Measurements from ENCODE around the gene LHFPL3.
"Not testable (repeated sequence)": the region's sequence is repeated elsewhere in the genome, so short reads cannot be mapped to it uniquely, and the experiment has no call there.

LHFPL3 gene

GRCh38 chr7:104906556-104906955, 578.2 kb downstream of the LHFPL3 start:
- no peak for DNase-seq

DNA sequence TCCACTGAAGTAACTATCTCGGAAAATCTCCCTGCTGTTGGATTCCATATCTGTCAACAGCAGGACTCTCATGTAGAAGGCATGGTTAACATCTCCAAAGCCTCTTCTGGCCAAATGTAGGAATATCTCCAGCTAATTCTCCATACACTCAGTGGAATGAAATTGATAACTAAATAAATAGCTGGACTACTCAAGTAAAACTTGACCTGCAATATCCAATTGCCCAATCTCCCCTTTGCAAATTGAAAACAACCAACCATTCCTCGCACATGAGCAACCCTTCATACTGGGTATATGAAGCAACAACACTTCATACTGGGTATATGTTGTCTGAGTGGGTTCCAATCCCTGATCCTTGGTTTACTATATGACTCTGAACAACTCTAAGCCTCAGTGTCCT, 580.2 kb downstream of the LHFPL3 start:
- no peak for DNase-seq

DNA sequence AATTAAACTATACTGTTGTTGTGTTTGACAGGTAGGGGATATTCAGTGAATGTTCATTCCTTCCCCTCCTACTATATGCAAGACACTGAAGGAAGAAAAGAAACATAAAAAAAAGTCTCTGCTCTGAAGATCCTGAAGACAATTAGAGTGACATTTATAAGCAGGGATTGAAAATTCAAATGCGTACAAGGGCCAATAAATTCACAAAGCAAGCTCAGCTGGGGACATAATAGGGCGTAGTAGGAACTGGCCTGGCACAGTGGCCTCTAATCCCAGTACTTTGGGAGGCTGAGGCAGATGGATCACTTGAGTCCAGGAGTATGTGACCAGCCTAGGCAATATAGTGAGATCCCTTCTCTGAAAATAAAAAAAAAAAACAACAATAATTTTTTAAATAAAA, 580.7 kb downstream of the LHFPL3 start:
- DNase-seq: no peak

DNA sequence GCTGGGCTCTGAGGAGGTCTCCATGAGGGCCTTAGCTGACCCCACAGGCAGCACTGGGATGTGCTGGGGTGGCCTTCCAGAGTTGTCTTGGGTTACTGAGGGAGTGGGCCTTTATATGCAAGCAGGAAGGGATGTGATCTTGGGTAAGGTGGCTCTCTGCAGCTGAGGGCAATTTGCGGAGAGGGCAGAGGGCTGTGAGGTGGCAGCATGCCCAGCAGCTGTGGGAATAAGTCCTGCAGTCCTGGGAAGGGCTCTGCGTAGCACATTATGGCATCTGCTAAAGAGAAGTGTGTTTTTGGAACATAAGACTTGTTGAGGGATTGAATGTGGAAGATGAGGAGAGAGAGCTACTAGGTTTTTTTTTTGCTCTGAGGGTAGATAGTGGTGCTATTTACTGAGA, 586.0 kb downstream of the LHFPL3 start:
- no peak for DNase-seq

DNA sequence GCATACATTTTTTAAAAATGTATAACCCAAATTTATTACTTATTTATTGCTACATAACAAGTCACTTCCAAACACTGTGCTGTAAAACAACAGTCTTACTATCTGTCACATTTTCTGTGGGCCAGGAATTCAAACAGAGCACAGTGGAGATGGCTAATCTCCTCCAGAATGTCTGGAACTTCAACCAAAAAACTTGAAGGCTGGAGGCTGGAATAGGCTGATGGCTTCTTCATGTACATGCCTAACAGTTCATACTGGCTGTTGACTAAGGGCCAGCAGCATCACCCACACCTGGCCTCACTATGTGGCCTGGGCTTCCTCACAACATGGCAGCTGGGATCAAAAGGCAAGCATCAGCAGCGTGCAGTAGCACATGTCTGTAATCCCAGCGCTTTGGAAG, 593.2 kb downstream of the LHFPL3 start:
- DNase-seq: no peak

DNA sequence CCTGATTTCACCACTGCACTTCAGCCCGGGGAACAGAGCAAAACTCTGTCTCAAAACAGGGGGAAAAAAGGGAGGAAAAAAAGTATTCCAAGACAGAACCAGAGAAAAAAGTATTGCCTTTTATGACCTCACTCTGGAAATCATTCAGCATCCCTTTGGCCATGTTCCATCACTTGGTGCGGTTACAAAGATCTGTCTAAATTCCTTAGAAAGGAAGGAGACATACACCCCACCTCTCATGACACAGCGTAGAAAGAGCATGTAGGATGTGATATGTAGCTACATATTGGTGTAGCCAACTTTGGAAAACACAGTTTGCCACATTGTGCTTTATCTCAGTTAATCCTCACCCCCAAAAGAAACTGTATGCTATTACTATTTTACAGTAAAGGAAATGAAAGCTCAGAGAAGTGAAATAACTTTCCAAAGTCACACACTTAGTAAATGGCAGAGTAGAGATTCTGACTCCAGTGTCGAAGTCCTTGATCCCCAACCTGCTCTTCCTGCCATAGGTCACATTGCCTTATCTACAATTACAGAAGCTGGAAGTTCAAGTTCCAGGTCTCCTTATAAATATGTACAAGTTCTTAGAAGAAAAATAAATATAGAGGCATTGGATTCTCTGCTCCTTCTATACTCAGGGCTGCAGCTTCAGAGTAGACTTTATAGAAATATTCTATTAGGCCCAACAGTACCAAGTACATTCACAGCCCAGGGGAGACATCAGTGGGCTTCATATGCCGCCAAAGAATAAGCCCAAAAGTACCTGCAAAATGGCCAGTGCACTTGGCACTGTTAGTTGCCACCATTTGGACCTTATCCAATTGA, 594.0 kb downstream of the LHFPL3 start:
- no peak for DNase-seq

- DNase-seq: peak; percentile 87
These were observed 594.6 kb downstream of the LHFPL3 start for GRCh38 chr7:104923010-104923421.

DNA sequence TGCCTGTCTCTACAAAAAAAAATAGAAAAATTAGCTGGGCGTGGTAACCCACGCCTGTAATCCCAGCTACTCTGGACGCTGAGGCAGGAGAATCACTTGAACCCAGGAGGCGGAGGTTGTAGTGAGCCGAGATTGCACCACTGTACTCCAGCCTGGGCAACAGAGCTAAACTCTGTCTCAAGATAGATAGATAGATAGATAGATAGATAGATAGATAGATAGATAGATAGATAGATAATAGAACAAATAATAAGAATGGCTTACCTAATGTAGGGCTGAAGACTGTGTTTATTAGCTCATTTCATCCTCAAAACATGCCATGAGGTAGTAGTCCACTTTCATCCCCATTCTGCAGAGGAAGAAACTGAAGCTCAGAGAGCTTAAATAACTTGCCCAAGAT, 597.8 kb downstream of the LHFPL3 start:
- not testable (repeated sequence) for DNase-seq

DNA sequence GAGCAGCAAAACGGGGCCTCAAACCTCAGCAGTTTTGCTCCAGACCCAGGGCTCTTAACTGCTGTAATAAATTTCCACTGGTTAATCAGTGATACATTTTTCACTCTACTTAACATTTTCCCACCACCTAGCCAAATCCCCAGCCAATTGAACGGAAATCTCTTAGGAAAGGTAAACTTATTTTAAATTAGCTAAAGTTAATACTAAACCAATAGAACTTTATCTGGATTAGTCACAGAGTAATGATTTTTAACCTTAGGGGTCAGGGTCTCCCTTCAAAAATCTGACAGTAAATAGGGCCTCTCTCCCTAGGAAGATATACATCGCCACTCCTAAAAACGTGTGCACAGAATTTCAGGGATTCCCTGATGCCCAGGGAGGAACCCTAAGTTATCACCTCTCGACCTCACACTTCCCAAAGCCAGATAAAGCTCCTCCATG, 598.2 kb downstream of the LHFPL3 start:
- no peak for DNase-seq

- peak; percentile 89 for DNase-seq
These were observed 598.7 kb downstream of the LHFPL3 start for GRCh38 chr7:104927055-104927454.

GRCh38 chr7:104928721-104929400, 600.5 kb downstream of the LHFPL3 start:
- no peak for DNase-seq

DNA sequence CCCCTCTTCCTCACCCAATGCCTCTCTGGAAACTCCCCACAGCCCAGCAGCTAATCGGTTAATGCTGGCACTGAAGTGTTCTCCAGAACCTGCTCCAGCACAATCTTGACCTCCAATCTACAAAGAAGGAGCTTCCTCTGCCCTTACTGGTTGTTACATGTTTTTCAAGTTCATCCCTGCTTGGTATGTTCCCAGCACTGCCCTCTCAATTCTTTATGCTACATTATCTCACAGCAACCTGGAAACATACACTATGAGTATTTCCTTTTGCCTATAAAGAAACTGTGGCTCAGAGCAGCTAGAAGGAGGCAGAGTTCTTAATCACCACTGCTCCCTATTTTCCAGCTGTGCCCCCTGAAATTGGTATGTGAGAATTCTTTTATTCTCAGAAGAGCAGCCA, 601.5 kb downstream of the LHFPL3 start:
- DNase-seq: no peak

DNA sequence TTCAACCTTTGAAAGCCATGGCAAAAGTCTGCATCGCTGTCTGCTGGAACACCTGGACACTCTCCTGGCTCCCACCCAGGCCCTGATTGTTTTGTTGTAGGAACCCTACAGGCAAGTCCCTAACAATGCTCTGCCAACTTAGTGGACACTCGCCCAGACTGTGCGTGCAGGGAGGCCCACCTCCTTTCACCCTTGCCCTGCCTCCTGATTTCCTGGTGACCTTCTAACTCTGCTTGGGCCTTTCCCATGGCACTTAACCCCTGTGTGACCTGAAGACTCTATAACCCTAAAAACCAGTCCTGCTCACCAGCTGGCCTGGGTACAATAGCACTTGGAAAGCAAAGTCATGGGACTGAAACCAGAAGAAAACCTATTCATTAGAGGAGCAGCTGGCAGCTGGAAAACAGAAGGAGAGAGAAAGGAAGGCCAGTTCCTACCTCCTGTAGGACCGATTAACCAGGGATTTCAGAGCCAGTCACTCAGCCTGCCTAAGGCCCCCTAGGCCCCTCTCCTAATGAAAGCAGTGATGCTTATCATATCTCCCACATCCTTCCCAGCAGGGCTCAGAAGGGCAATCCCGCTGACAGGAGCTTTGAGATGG, 602.9 kb downstream of the LHFPL3 start:
- peak; percentile 63 for DNase-seq

DNA sequence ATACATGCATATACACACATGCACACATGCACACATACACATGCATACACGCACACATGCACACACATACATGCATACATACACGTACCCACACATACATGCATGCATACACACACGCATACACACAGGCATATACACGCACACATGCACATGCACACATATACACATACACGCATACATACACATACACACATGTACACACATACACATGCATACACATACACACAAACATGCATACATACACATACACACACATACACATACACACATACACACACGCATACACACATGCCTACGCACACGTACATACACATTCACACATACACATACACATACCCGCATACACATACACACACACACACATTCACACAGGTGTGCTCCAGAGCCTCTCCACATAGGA, 604.6 kb downstream of the LHFPL3 start:
- no peak for DNase-seq

DNA sequence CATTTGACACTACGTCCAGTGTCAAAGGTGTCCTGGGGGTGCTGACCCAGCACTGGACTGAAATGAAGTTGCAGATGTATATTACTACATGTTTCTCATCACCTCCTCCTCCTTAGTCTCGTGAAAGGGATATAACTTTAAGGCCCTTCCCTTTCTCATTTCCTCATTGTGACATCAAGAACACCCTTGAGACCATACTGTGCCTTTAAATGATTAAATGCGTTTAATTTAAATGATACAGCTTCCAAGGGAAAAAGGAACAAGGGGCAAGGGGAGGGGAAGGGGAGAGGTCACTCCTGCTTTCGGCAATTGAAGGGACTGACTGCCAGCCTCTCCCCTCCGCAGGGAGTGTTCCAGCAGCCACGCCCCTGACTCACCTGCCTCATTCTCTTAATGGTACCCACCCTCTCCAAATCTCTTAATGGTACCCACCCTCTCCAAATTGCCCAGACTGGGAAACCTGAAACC, 605.2 kb downstream of the LHFPL3 start:
- no peak for DNase-seq

DNA sequence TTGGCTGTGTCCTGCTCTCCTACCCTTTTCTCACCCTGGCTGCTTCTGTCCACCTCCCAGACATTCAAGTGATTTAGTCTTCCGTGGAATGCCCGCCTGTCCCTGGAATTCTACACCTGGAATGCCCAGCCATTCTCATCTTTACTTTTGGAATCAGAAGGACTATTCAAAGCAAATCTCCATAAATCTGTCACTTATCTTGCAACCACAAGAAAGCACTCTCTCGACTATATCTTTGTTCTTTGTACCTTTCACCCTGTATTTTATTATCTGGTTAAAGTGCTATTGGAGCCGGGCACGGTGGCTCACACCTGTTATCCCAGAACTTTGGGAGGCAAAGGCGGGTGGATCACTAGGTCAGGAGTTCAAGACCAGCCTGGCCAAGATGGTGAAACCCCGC, 606.3 kb downstream of the LHFPL3 start:
- no peak for DNase-seq

- no peak for DNase-seq
These were observed 606.9 kb downstream of the LHFPL3 start for GRCh38 chr7:104935276-104935675.

GRCh38 chr7:104936546-104936945, 608.1 kb downstream of the LHFPL3 start:
- DNase-seq: no peak

GRCh38 chr7:104937489-104937888, 609.1 kb downstream of the LHFPL3 start:
- DNase-seq: not testable (repeated sequence)

DNA sequence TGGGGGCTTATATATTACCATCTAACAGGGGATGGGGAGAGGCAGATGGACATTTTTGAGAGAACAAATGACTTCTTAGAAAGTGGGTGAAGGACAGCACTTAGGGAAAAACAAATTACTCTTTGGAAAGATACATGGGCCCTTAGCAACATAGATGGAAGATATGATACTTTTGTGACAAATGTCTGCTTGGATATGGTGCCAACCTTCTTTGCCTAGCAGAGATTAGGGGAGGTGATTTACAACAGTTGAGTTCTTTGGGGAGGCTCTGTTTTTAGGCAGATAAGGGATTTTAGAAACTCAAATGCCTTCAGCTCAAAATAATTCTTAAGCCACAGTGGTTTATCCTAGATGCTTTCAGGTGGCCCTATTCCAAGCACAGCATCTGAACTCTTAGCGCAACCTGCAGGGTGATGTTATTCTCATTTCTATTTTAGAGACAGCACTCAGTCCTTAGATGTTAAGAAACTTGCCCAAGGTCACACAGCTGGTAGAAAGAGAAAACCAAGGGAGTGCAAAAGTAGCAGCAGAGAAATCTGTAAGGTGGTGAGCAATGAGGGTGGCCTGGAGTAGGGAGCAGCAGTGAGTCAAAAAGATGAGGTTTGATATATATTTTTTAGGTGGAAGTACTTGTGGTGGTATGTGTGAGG, 610.5 kb downstream of the LHFPL3 start:
- no peak for DNase-seq

- no peak for DNase-seq
These were observed 611.8 kb downstream of the LHFPL3 start for GRCh38 chr7:104940023-104940710.

DNA sequence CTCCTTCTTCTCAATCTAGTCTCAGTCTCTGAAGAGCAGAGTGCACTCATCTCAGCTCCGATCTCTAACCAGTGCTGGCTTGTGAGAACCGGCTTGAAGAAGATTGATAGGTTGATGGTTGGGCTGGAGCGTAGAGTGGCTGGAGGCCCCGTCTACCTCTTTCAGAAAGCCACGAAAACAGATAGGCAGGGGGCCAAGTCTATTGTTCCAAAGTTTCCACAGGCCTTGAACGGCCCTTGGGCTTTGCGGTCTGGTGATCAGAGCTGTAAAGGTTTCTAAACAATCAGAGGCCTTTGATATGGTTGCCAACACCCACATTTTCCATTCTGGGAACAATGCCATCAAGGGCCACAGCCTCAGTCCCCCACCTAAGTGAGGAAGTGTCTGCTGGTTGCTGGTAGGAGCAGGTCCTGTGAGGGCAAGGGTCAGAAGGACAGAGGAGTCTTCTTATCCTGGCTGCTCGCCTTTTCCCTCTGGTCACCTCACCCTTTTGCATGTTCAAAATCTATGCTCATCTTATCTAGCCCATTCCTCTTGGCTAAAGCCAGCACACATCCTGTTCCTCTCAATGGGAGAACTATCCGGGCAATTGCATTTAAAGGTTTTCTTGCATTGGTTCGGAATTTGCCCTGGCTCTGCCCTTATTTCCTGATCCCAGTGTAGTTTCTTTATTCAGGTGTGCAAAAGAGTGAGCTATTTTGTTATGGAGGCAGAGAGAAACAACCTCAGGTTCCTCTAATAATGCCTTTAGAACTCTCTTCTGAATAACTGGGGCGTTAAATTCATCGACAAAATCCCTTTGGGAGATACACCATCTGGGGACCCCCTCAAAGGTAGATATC, 615.3 kb downstream of the LHFPL3 start:
- DNase-seq: peak; percentile 97
